Memory B cell (primary cell): Measurements from ENCODE around the gene IL6R.

Experiments used
- ATAC-seq: fragments of 150-1000 bp; cut with Tn5 transposase; 2 replicates; pipeline ENCODE4 v1.10.0; 2021; ENCODE audit warnings: low read depth, mild to moderate bottlenecking, moderate library complexity
- DNase-seq, 2 donors: peaks; one replicate each; pipeline ENCODE4 v3.0.0; 2022; ENCODE audit warnings: low spot score in 2 of 2
- H3K27ac Mint-ChIP-seq: one replicate; pipeline ENCODE4 v1.8.0; 2022; ENCODE audit warnings: mild to moderate bottlenecking, moderate library complexity, mixed read lengths
- H3K27me3 Mint-ChIP-seq: one replicate; pipeline ENCODE4 v1.8.0; 2022; ENCODE audit warnings: mixed read lengths
- H3K36me3 Mint-ChIP-seq: one replicate; pipeline ENCODE4 v1.8.0; 2022; ENCODE audit warnings: mild to moderate bottlenecking, mixed read lengths
- H3K4me1 Mint-ChIP-seq: one replicate; pipeline ENCODE4 v1.8.0; 2022; ENCODE audit warnings: mixed read lengths
- H3K4me3 Mint-ChIP-seq: one replicate; pipeline ENCODE4 v1.8.0; 2022; ENCODE audit warnings: mild to moderate bottlenecking, moderate library complexity, mixed read lengths
- H3K9me3 Mint-ChIP-seq: one replicate; pipeline ENCODE4 v1.8.0; 2022; ENCODE audit warnings: mixed read lengths

IL6R gene

DNA sequence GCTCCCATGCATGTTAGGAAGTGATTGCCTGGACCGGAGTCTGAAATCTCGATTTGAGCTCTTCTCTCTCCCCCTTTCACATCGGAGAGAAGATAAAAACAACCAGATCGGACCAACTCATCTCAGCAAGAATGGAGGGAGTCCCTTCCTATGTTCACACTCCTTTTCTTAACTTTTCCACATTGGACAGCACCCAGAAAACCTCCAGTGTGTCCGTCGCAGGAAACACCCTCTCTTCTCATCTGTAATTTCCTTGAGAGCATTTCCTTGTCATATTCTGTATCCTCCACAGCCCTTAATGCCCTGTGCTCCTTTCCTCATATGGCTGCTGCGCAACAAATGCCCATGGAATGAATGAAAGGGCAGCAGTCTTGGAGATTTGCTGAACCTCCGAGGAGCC is 95.4 kb downstream of the IL6R start:
- Mint-ChIP-seq H3K4me3 (no peak overlapping the region), H3K4me1 (peaks cover 16% of the 10 kb centered on the region), H3K27me3 (peaks cover 12% of the 10 kb centered on the region), H3K36me3 (no peaks in the 10 kb centered on the region), H3K9me3 (no peaks in the 10 kb centered on the region), H3K27ac (no peak overlapping the region)
- ATAC-seq (no peak), DNase-seq (no peak)

DNA sequence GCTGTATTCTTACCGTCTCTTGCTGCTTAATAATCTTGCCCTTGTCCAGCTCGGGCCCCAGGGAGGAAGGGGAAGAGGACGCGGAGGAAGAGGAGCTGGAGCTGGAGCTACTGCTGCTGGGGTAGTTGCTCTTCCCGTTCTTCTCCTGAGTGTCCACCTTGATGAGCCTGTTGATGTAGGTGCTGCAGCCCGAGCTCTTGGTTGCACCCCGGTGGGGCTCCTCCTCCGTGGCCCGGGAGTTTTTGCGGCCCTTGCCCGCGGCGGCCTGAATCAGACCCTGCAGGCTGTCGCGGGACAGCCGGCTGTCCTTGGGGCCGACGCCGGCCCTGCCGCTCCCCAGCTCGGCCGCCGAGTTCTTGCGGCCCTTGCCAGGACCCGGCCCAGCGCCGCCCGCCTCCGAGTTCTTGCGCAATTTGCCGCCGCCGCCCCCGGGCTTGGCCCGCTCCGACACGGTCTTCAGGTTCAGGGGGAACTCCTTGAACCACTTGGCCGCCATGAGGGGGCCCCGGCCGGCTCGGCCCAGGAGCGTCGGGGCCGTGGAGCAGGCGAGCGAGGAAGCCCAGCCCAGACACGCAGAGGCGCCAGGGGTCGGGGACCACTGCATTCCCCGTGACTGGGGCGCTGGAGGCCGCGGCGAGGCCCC is 96.4 kb downstream of the IL6R start:
- DNase-seq, result peak; percentile 16 to 34
- H3K9me3 Mint-ChIP-seq, result peaks cover 2% of the 10 kb centered on the region
- peaks cover 15% of the 10 kb centered on the region for H3K27me3 Mint-ChIP-seq
- peak; percentile 37 for ATAC-seq
- peaks cover 3% of the 10 kb centered on the region for H3K36me3 Mint-ChIP-seq
- no peak overlapping the region for H3K27ac Mint-ChIP-seq
- peaks cover 16% of the 10 kb centered on the region for H3K4me1 Mint-ChIP-seq
- peak overlapping the region; percentile 63 for H3K4me3 Mint-ChIP-seq

DNA sequence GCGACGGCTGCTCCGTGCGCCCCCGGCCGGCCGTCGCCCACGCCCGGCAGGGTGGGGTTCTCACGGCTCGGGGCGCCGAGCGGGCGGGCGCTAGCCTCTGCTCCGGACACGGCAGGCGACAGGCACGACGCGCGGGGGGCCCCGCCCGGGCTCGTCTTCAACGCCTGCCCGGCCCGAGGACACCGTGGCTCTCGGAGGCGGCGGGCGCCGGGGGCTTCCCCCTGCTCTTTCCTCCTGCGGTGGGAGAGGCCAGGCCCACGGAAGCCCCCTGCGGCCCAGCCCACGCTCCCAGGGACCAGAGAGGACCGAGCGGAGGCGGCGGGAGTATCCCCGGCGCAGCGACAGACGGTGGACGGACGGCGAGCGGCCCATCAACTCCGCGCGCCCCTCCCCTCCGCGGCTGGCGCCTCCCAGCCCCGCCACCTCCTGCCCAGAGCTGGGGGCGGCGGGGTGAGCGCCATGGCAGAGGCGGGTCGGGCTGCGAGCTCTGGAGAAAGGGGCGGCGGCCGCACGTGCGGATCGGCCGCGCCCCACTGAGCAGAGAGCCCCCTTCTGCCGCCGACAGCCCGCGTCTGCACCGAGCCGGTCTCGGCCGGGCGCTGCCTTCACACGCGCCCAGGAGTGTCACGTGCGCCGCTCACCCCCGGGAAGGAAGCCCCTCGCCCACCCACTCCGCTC is 97.1 kb downstream of the IL6R start, which contains the start of the genes SHE and TDRD10:
SHE (minus strand) TSS at position 347 of the 678 bp plus-strand sequence. CDS start 386 bp downstream, outside the sequence.
TDRD10 (plus strand) TSS at position 154 of the 678 bp plus-strand sequence. CDS start 4,685 bp downstream, outside the sequence.
- peak within 1 kb of the TSS; percentile 64 for H3K4me3 Mint-ChIP-seq
- no peak within 1 kb of the TSS for H3K27ac Mint-ChIP-seq

DNA sequence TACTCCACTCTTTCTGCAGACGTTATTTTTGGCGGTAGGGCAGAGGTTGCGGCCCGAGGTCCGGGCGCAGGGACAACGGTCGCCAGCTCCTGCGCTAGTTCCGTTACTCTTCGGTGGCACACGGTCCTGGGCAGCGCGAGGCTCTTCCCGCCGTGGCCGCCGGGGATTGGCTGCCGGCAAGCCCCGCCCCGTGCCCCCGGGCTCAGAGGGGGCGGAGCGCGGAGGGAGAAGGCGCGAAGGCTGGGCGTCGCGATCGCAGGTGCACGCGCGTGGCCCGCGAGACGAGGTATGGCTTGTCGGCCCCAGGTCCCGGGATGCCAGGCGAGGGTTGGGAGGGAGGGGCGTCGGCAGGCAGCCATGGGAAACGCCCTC is 97.6 kb downstream of the IL6R start:
- Mint-ChIP-seq H3K4me1 (peaks cover 6% of the 10 kb centered on the region), H3K9me3 (peaks cover 2% of the 10 kb centered on the region), H3K27ac (no peak overlapping the region), H3K4me3 (peak overlapping the region; percentile 64), H3K36me3 (peaks cover 3% of the 10 kb centered on the region), H3K27me3 (peaks cover 19% of the 10 kb centered on the region)
- ATAC-seq (no peak), DNase-seq (no peak)

More for the DNA sequence above, 97.1 kb downstream of the IL6R start, which contains the start of the genes SHE and TDRD10:
- ATAC-seq (peak; percentile 39), DNase-seq (peak; percentile 6 to 38)
- H3K9me3 Mint-ChIP-seq, result peaks cover 2% of the 10 kb centered on the region
- peaks cover 3% of the 10 kb centered on the region for H3K36me3 Mint-ChIP-seq
- peaks cover 15% of the 10 kb centered on the region for H3K27me3 Mint-ChIP-seq
- H3K4me1 Mint-ChIP-seq, result peaks cover 10% of the 10 kb centered on the region

DNA sequence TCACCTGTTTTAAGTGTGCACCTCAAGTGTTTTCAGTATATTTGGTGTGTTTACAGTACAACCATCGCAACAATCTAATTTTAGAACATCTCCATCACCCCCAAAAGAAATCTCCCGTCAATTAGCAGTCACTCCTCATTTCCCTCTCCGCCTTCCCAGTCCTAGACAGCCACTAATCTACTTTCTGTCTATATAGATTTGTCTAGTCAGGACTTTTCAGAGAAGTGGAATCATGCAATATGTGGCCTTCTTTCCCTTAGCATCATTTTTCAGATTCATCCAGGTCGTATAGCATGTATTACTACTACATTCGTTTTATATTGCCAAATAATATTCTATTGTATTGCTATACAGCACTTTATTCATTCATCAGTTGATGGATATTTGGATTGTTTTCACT is 98.8 kb downstream of the IL6R start:
- Mint-ChIP-seq H3K27ac (no peak overlapping the region), H3K27me3 (peaks cover 28% of the 10 kb centered on the region), H3K4me3 (peak overlapping the region; percentile 9), H3K4me1 (peaks cover 6% of the 10 kb centered on the region), H3K9me3 (peaks cover 2% of the 10 kb centered on the region), H3K36me3 (peaks cover 3% of the 10 kb centered on the region)
- ATAC-seq (no peak), DNase-seq (no peak)

DNA sequence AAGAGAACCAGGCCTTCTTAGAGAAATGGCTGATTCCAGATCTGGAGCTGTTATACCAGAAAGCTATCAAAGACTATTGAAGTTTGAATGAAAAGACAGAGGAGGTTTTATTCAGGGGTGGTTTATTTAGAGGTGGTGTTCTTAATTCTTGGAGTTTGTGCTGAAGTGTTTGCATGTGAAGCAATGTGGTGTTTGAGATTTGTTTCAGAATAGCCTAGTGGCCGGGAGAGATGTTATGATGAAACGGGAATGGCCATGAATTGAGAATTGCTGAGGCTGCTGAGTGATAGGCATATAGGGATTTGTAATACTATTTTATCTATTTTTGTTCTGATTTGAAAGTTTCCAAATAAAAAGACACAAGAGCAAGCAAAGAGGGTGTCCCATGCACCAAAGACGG is 107.6 kb downstream of the IL6R start:
- H3K36me3 Mint-ChIP-seq, result no peaks in the 10 kb centered on the region
- H3K27ac Mint-ChIP-seq, result no peak overlapping the region
- no peak overlapping the region for H3K4me3 Mint-ChIP-seq
- no peaks in the 10 kb centered on the region for H3K9me3 Mint-ChIP-seq
- ATAC-seq (no peak), DNase-seq (no peak)
- H3K27me3 Mint-ChIP-seq, result peaks cover 20% of the 10 kb centered on the region
- H3K4me1 Mint-ChIP-seq, result no peaks in the 10 kb centered on the region

DNA sequence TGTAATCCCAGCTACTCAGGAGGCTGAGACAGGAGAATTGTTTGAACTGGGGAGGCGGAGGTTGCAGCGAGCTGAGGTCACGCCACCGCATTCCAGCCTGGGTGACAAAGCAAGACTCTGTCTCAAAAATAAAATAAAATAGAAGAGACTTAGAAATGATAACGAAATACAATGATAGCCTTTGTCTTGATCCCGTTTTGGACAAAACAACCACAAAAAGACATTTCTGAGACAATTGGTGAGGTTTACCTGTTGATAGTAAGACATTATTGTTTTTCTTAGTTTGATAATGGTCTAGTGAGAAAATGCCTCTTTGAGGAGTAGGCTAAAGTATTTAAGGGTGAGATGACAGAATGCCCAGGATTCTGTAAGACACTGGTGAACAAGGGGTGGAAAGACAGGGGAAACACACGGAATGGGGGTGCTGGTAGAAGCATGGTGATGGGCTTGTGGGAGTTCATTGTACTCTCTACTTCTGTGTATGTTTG is 109.0 kb downstream of the IL6R start:
- Mint-ChIP-seq H3K9me3 (no peaks in the 10 kb centered on the region), H3K4me1 (no peaks in the 10 kb centered on the region), H3K36me3 (no peaks in the 10 kb centered on the region), H3K27ac (no peak overlapping the region), H3K4me3 (no peak overlapping the region), H3K27me3 (peaks cover 12% of the 10 kb centered on the region)
- no peak for DNase-seq
- ATAC-seq, result no peak

DNA sequence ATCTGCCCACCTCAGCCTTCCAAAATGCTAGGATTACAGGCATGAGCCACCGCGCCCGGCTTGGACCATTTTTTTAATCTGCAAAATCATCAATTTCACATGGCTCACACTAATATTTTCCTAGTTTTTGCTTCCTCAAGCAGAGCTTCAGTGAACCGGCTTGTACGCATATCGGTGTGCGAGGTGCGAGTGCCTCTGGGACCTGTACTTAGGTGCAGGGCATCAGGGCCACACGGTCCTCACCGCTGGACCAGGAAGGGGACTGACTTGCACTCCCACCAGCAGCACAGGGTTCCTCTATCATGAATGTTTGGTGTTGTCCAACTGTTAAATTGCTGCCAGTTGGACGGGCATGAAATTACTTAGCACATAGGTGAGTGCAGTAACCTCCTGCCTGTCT is 112.5 kb downstream of the IL6R start:
- Mint-ChIP-seq H3K27me3 (peaks cover 9% of the 10 kb centered on the region), H3K36me3 (no peaks in the 10 kb centered on the region), H3K27ac (no peak overlapping the region), H3K4me3 (no peak overlapping the region), H3K4me1 (no peaks in the 10 kb centered on the region), H3K9me3 (no peaks in the 10 kb centered on the region)
- no peak for DNase-seq
- no peak for ATAC-seq
